Loucy (cell line): ENCODE data around the gene ACACB.

ENCODE experiments used
- CTCF ChIP-seq: fragments of 200-600 bp; sonication (generic); conservative IDR thresholded peaks from 2 replicates; pipeline ENCODE4 v1.5.1; 2014; ENCODE audit warnings: mild to moderate bottlenecking, antibody characterized with exemption, low read length
- EZH2phosphoT487 ChIP-seq: fragments of 200-600 bp; IDR thresholded peaks from 2 replicates; pipeline ENCODE4 v1.6.1; 2018; ENCODE audit warnings: antibody characterized with exemption, mild to moderate bottlenecking, moderate library complexity, borderline replicate concordance

DNA sequence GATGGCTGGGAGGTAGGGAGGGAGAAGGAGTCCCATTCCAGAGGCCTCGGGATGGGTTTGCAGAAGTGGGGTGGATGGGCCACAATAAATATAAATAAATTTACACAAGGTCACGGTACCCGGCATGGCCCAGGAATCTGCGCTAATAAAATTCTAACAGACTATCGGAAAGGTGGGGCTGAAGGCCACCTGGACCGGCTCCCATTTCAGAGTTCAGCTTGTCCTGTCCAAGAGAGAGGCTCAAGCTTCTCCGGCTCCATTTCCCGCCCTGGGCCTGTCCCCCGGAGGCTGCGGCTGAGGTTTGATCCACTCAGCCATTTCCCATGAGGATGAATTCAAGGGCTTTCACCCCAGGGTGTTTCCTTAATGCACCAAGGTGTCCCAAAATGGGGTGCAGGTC is 162.5 kb downstream of the ACACB start:
- TF ChIP-seq CTCF (no peak), EZH2phosphoT487 (no peak)
